ENCODE measurements around the gene SLC22A3.
"Not testable (repeated sequence)": the region's sequence is repeated elsewhere in the genome, so short reads cannot be mapped to it uniquely, and the experiment has no call there.

SLC22A3 gene

DNA sequence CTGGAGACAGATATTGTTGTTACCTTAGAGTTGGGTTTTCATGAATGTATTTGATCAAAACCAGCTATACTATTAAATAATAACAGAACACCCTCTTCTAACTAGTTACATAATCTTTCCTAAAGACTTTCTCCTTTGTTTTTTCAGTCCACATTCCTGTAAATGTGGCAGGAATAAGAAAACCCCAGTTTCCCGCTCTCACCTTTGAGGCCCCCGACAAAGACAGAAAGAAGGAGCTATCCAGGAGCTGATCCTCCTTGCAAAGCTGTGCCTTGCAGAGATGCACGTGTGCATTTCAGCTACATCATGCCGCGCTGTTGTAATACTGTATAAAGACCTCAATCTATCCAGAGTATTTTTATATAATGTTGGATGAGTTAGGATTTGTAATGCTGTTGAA, 102.7 kb downstream of the SLC22A3 start:
- no peak for DNase-seq

DNA sequence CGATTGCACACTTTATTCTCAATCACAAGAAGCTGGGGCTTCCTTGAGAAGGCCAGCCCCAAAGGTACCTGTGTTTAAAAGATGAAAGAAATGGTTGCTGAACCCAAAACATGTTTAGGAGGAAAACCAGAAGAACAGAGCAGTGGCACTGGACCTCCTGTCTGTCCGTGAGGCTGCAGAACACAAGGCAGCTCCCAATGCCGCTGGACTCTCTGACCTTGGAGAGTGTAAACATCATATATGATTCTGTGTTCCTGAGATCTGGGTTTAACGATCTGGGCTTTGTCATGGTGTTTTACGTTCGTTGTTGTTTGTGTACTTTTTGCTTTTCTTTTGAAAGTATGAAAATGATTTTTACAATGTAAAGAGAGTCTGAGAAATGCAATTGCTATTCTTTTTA, 106.1 kb downstream of the SLC22A3 start:
- DNase-seq = no peak

DNA sequence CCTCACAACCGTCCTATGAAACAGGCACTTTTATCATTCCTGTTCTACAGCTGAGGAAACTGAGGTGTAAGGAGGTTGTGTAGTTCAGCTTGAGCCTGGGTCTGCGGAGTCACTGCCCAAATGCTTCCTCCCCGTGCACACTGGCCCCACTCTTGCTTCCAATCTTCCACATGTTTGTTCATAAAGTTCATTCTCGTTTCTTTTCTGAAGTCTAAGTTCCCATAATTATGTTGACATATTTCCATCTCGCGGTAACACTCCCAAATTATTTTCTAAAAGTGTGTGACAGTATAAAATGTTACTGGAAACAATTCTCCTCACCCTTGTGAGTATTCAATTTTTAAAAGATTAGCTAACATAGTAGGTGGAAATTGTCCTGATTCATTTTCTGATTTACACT, 106.9 kb downstream of the SLC22A3 start:
- DNase-seq = no peak

DNA sequence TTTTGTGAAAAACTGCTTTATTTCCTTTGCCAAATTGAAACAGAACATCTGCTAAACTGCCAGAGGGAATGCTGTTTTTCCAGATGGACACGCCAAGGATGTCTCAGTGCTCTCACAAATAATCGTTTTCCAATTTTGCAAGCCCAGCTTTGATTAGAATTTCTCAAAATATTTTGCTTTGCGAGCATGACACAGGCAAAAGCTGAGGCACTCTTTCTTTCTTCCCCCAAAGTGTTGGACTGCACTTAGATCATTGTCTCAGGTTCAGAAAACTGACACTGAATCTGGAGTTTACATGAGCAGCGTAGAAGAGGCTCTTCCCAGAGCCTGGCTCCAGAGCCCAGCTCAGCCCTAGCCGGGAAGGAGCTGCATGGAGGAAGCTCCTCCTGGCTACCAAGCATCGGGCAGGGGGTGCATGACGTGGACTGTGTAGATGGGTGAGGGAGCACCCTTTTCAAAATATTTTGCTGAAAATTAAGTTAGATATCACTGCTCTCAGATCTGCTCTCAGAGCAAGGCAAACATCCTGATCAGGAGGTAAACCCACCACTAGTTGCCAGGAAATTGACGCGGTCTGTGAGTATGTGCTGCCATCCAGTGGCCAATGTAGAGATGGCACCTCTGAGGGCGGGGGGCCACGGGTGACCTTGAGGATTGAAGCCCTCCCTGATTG, 107.5 kb downstream of the SLC22A3 start:
- DNase-seq = peak; percentile 67 to 75

DNA sequence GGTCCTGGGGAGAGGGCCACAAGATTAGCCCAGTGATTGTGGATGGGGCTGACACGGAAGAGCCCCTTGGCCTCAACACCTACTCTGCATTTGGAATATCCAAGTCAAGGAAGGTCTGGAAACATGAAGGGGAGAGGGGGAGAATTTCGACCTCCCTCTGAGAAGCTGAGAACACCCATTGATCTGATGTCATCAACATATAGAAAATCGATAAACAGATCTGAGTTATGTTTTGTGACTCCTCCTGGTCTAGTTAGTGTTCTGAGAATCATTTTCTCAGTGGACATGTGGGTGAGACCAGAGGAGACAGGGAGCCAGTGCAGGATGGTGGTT, 108.0 kb downstream of the SLC22A3 start:
- DNase-seq = no peak

DNA sequence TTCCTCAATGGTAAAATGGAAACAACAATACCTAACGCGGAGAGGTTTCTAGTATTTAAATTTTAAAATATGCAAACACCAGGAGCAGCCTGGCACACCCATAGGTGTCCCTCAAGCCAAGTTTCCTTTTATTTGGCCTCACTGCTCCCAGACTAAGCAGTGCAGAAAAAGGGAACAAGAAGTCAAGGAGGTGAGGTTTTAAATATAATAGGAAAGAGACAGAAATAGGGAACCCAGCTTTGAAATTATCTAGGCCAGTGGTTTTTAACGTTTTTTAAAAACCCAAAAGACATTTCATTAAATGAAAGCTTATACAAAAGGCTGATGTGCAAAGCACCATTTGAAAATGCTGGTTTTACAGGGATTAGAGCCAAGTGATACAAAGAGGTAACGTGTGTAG, 109.6 kb downstream of the SLC22A3 start:
- DNase-seq = no peak

DNA sequence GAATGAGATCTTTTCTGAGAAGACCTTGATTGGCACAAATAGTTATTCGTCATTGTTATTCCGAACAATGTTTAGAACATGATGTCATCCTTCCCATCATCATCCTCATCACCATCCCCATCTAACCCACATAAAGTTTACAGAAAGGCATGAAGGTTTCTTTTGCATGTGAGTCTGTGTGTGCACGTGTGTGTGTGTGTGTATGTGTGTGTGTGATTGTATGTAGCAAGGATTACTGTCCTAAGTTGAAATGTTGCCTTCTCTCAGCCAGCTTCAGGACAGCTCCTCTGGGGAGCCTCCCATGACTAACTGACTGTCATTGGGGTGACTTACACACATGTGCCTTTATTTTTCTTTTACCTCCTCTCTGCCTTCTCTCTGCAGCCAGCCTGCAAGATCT, 113.5 kb downstream of the SLC22A3 start:
- peak in 1 of 2 experiments; percentile 18 for DNase-seq

DNA sequence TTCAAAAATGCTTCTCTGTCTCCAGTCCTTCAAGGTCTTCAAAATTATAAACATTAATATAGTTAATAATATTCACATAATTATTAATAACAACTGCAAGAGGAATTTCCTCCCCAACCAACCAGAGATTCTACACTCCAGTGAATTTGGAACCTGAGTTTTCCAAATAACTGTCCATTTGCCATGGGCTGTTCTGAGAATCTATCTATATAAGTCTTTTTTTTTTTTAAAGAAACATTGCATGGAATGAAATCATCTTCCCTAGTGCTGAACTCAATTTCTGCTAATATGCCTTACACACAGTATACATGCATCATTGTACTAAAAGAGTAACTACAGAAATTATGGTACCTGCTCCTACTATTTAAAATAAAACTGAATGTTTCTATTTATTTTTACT, 113.9 kb downstream of the SLC22A3 start:
- DNase-seq = no peak

DNA sequence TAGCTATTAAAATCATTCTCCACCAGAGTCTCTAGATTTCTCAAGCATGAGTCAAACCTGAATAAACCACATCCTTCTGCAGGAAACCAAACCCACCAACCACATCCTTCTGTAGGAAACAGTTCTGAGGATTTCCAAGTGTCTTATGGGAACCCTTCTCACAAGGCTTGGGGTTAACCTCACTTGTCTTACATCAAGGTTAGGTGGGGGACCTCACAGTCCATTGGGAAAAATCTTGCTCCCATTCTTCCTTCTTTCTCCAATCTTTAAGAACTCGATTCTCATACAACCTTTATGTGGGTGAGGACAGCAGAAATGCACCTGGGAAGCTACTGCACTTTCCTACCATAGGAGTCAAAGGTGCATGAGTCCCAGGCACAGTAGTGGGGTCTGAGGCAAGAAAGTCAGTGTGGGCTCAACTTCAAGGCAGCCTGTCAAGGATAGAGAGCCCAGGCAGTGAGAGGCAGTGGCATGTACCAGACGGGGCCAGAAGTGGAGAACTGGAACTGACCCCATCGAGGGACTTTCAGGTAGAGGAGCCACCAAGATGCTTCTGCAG, 114.5 kb downstream of the SLC22A3 start:
- DNase-seq = peak; percentile 15 to 28

DNA sequence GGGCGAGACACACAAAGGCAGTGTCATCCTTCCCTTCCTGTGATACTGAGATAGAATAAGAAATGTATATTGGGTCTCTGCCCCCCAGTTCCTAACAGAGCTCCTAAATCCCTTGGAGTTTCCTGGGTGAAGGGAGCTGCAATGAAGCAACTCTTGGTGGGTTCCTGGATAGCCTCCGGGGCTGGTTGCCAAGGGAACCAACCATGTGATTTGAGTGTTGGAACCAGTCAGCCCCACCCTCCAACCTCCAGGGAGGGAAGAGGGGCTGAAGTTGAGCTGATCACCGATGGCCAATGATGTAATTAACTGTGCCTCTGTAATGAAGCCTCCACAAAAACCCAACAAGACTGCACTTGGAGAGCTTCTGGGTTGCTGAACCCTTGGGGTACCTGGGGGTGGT, 116.6 kb downstream of the SLC22A3 start:
- DNase-seq = no peak

DNA sequence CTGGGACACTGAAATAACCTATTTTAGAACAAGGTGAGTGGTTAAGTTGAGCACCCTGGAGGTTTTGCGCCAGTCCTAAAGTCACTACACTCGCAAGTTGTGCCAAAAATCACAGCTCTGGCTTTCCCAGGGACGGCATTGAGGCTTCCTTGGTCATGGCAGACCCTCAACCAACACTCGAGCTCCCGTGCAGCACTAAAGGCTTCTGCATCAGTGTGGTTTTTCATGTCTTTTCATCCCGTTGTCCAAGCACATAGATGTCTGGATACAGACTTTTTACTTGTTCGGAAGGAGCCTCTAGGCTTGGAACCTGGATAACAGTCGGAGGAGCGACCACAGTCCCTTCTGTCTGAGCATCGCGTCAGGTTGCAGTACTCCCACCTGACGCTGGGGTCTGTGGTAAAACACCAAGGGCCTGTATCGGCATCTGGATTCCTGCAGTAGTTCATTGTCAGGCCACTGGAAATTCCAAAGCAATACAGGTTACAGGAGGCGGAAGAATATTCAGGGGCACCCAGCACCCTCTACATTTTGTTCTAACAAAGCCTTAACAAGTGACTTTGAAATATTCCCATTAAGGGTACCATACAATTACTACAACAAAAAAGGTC, 119.2 kb downstream of the SLC22A3 start:
- DNase-seq = not testable (repeated sequence)

DNA sequence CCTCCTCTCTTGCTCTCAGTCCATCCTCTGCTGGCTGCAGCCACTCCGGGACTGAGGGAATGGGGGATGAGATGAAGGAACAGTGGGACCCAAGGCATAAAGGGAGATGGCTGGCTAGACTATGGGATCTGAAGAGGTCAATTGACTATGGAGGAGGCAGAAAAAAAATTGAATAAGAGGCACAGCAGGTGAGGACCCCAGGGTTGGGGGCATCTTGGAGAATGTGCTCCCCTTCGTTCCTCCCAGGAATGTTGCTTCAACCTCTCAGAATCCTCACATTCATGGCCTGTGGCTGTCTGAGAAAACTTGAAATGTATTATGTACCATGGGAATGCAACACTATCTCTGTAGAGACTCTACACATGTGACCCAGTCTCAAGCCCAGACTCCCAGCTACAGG, 121.0 kb downstream of the SLC22A3 start:
- no peak for DNase-seq

DNA sequence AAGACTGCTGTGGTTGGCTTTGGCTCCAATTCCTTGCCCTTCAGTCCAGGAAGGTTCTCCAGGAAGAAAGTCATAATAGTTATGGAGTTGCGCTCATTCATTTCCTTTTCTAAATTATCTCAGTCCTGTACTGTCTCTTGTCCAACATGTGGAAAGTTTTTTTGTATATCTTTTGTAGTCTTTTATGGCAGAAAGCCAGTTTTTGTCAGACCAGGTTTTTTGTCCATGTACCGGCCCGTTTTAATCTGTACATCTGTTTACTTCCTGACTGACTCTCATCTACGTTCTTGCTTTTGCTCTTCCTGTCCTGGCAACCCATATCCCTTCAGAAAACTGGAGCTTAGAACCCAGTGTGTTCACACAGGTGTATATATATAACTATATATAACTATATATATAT, 127.9 kb downstream of the SLC22A3 start:
- not testable (repeated sequence) for DNase-seq

DNA sequence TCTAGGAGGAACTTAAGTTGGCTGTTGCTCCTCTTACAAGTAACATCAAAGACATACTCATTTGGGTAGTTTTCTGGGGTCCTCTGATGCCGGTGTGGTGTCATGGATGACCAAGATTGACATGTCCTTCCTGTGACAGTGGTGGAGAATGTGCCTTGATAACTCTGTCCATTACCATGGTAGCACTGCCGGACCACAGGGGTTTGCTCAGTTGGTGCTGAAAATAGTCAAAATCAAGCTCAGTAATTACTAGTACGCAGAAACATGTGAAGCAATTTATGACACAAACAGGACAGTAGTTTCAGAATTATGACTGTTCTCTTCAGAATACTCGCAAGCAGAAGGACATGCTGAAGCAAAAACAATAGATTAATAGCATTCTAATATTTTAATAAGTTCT, 128.9 kb downstream of the SLC22A3 start:
- DNase-seq = not testable (repeated sequence)

DNA sequence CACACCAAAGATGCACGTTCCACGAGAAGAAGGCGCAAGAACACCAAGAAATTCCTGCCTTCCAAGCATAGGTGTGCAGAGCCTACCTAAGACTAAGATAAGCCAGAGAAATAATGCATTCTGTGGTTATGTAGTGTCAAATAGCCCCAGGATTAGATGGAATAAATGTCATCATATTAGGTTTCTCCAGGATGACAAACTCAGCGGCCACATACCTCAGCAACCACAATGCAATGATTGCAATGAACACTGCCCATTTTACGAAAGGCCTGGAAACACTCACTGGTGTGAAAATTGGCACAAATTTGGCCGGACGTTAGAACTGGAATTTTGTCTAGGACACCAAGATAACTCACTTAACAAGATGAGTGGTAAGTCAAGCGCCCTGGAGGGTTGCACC, 129.7 kb downstream of the SLC22A3 start:
- no peak for DNase-seq

DNA sequence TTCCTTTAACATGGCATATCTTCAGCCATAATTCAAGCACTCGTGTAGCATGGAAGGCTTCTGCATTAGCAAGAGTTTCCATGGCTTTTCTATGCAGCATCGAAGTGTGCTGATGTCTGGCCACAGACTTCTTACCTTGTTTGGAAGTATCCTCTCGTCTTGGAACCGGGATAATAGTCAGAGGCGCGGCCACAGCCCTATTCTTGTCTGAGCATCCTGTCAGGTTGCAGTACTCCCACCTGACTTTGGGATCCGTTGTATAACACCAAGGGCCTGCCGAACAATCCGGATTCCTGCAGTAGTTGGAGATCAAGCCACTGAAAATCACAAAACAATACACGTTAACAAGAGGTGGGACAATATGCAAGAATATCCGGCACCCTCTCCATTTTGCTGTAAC, 138.9 kb downstream of the SLC22A3 start:
- DNase-seq = no peak

DNA sequence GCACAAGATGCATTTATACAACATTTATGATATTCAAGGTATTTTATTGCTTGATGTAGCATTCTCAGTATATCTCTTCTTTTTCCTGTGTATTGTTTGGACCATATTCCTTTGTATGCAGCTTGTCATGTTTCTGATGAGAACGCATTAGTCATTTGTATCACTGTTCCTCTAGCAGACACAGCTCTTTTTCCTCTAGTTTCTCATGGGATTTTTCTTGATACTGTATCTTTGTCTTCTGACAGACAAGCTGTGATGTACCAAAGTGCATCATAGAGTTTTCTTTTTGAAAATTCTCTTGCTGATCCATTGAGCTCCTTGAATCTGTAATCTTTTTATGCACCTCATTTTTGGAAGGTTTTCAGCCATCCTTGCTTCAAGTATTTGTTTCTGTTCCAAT, 140.9 kb downstream of the SLC22A3 start:
- DNase-seq = no peak

DNA sequence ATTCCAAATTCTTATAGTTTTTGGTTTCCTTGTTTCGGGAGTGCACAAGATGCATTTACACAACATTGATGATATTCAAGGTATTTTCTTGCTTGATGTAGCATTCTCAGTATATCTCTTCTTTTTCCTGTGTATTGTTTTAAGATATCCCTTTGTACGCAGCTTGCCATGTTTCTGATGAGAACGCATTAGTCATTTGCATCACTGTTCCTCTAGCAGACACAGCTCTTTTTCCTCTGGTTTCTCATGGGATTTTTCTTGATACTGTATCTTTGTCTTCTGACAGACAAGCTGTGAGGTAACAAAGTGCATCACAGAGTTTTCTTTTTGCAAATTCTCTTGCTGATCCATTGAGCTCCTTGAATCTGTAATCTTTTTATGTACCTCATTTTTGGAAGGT, 146.4 kb downstream of the SLC22A3 start:
- no peak for DNase-seq

DNA sequence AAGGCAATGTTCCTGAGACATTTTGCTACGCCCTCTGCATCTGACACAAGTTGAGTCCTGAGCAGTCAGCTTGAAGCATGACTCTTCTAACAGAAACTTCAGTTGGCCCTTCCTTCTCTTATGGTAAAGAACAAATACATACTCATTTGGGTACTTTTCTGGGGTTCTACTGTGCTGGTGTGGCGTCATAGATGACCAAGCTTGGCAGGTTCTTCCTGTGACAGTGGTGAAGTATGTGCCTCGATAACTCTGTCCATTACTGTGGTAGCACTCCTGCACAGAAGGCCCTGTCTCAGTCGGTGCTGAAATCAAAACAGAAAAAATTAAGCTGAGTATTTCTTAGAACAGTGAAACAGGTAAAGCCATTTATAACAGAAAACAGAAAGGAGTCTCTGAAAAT, 152.5 kb downstream of the SLC22A3 start:
- no peak for DNase-seq

Measured in activated CD4-positive, alpha-beta T cell treated with anti-CD3 and anti-CD28 coated beads, Interleukin-2, amount 50 U/mL, for 48 hours (primary cell).